ENCODE results near the gene MTHFD1L.
"Not testable (repeated sequence)": the region's sequence is repeated elsewhere in the genome, so short reads cannot be mapped to it uniquely, and the experiment has no call there.

MTHFD1L gene

GRCh38 chr6:150865406-150866146 is at the start of gene MTHFD1L:
Gene MTHFD1L (plus strand): TSS chr6:150865702. CDS start chr6:150865823, 121 bp downstream.
- FAIRE-seq (no peak), DNase-seq (ENCODE audit: low spot score) (peak; percentile 64)

GRCh38 chr6:150816554-150816953 is 48.9 kb upstream of the MTHFD1L start:
- DNase-seq (ENCODE audit: low spot score); FAIRE-seq: not testable (repeated sequence)

DNA sequence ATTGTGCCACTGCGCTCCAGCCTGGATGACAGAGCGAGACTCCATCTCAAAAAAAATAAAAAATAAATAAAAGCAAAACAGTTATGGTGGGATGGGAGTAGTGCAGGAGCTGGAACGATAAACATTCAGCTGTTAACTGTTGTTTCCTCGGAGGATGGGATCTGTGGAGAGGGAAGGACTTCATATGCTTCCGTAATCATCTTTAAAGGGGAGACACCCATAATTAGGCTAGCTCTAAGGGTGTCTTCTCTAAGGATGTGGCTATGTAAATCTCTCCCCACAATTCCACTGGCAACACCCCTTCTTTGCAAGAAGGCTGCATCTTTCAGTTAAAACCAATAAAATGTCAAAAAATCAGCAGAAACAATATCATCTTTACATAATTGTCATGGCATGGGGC is 42.6 kb upstream of the MTHFD1L start:
- DNase-seq (ENCODE audit: low spot score): no peak
- no peak for FAIRE-seq

- DNase-seq (ENCODE audit: low spot score) (no peak), FAIRE-seq (no peak)
These were observed 38.7 kb upstream of the MTHFD1L start for GRCh38 chr6:150826788-150827187.

DNA sequence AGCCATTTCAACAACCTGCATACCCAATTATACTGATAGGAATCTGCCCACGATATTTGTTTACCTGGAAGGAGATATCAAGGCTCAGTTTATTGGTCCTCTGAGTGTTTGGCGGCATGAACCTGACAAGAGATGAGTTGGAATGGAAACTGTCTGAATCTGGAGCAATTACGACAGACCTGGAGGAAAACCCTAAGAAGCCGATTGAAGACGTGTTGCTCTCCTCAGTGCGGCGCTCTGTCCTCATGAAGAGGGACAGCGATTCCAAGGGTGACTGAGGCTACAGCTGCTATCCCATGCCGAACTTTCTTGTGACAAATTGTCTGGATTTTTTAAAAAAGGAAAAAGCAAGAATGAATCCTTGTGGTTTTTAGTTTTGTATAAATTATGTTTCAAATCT is 37.4 kb upstream of the MTHFD1L start:
- not testable (repeated sequence) for FAIRE-seq; DNase-seq (ENCODE audit: low spot score)

GRCh38 chr6:150830439-150831165 is 34.9 kb upstream of the MTHFD1L start:
- DNase-seq (ENCODE audit: low spot score): no peak
- no peak for FAIRE-seq

GRCh38 chr6:150831577-150831976 is 33.9 kb upstream of the MTHFD1L start:
- no peak for FAIRE-seq
- no peak for DNase-seq (ENCODE audit: low spot score)

- DNase-seq (ENCODE audit: low spot score) (no peak), FAIRE-seq (no peak)
These were observed 29.9 kb upstream of the MTHFD1L start for GRCh38 chr6:150835620-150836019.

DNA sequence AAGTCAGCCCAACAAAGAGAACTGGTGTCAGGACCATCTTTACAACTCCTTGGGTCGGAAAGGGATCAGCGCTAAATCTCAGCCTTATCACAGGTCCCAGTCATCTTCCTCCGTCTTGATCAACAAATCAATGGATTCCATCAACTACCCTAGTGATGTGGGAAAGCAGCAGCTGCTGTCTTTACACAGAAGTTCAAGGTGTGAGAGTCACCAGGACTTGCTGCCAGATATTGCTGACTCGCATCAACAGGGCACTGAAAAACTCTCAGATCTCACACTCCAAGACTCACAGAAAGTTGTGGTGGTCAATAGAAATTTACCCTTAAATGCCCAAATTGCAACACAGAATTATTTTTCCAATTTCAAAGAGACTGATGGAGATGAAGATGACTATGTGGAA is 25.3 kb upstream of the MTHFD1L start:
- no peak for FAIRE-seq

DNA sequence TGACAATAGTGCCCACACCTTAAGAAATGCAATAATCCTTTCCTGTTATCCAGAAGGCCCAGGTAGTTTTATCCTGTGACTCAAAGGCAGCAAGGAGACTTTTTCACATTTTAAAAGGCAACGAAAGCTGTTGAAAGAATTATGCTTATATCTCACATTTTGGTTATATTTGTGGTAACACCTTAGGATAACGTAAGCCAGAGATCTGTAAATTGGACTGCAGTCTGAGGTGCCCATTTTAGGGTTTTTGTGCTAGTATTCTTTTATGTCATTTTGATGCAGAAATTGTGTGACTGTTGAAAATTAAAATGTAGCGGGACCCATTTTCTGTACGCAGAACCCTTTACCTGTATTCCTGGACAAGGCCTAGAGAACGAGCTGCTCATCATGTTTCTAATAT is 24.3 kb upstream of the MTHFD1L start:
- no peak for FAIRE-seq
- DNase-seq (ENCODE audit: low spot score): no peak

More for the DNA sequence above, 25.3 kb upstream of the MTHFD1L start:
- DNase-seq (ENCODE audit: low spot score): no peak

DNA sequence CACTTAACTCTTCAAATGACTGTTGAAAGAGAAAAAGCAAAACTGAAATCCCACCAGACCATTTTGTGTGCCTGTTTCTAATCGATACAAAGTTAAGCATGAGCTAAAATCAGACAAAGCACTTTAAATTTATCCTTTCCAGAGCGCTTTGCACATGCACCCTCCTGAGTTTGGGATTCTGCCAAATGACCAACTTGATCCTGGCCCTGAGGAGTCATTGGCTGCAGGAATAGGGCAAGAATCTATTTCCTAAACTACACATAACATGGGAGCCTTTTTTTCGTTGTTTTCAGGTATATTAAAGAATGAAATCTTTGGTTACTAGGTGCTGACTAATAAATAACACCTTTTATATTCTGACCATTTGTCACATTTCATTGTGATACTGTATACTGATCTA is 23.8 kb upstream of the MTHFD1L start:
- DNase-seq (ENCODE audit: low spot score): no peak
- FAIRE-seq: no peak

DNA sequence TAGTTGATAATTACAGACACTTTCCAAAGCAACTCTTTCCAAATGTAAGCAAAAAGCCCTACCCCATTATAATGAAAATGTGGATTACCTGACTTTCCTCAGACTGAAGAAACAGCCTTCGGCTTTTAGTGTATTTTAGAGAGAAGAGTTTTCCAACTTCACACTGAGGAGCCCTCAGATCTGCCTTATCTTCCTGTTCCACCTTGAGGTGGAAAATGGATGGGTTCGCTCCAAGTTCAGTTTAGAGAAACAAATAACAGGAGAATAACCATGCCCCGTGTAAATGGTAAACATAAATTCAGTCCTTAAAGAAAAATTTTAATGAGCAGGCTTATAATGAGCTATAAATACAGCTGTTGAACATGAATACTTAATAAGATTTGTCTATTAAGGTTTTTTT is 21.1 kb upstream of the MTHFD1L start:
- FAIRE-seq: no peak

GRCh38 chr6:150846641-150847040 is 18.9 kb upstream of the MTHFD1L start:
- FAIRE-seq (no peak), DNase-seq (ENCODE audit: low spot score) (no peak)

More for the DNA sequence above, 21.1 kb upstream of the MTHFD1L start:
- no peak for DNase-seq (ENCODE audit: low spot score)

DNA sequence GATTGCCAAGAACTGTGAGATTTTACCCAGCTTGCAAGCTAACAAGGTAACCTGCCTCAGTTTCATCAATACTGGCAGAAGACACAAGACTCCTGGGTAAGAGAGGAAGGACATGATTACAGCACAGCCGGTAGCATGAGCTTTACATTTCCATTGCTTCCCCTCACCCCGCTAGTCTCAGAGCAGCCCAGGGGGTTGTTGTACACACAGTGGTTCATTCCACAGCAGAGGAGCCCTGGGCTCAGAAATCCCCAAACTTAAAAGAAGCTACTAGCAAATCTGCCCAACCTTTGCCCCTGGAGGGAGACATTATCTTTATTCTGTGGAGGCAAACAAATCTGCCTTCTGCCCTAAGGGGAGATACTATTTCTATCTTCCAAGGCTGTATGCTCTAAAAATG is 17.1 kb upstream of the MTHFD1L start:
- DNase-seq (ENCODE audit: low spot score): no peak
- no peak for FAIRE-seq

- DNase-seq (ENCODE audit: low spot score); FAIRE-seq: not testable (repeated sequence)
These were observed 11.1 kb upstream of the MTHFD1L start for GRCh38 chr6:150854392-150854791.

- not testable (repeated sequence) for FAIRE-seq; DNase-seq (ENCODE audit: low spot score)
These were observed 10.3 kb upstream of the MTHFD1L start for GRCh38 chr6:150855171-150855570.

GRCh38 chr6:150857062-150857944 is 8.2 kb upstream of the MTHFD1L start:
- FAIRE-seq: peak; percentile 78

GRCh38 chr6:150857945-150858308 is 7.6 kb upstream of the MTHFD1L start:
- FAIRE-seq: no peak

More at GRCh38 chr6:150857062-150857944, 8.2 kb upstream of the MTHFD1L start:
- DNase-seq (ENCODE audit: low spot score): peak; percentile 90

DNA sequence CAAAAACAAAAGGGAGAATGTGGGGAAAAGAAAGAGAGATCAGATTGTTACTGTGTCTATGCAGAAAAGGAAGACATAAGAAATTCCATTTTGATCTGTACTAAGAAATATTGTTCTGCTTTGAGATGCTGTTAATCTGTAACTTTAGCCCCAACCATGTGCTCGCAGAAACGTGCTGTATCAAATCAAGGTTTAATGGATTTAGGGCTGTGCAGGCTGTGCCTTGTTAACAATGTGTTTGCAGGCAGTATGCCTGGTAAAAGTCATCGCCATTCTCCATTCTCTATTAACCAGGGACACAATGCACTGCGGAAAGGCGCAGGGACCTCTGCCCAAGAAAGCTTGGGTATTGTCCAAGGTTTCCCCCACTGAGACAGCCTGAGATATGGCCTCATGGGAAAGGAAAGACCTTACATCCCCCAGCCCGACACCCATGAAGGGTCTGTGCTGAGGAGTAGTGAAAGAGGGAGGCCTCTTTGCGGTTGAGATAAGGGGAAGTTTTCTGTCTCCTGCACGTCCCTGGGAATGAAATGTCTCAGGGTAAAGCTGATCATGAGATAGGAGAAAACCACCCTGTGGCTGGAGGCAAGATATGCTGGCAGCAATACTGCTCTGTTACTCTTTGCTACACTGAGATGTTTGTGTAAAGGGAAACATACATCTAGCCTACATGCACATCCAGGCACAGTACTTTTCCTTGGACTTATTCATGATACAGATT is 3.9 kb upstream of the MTHFD1L start:
- not testable (repeated sequence) for DNase-seq (ENCODE audit: low spot score); FAIRE-seq

More at GRCh38 chr6:150857945-150858308, 7.6 kb upstream of the MTHFD1L start:
- DNase-seq (ENCODE audit: low spot score): no peak

- FAIRE-seq (no peak), DNase-seq (ENCODE audit: low spot score) (no peak)
These were observed 2.1 kb upstream of the MTHFD1L start for GRCh38 chr6:150863213-150863928.
